SU-DHL-6 (cell line): Measurements from ENCODE around the gene LUM.

Experiments used
- H2AFZ ChIP-seq: fragments of 200-600 bp; sonication (generic); 2 replicates; pipeline ENCODE4 v1.6.1; 2014; ENCODE audit warnings: low read depth, mild to moderate bottlenecking, moderate library complexity, mixed read lengths, antibody characterized with exemption, low read length; ENCODE audit not compliant: severe bottlenecking
- H3F3A ChIP-seq: fragments of 200-600 bp; shearing (Covaris generic); 2 replicates; pipeline ENCODE4 v1.6.0; 2016; ENCODE audit warnings: antibody characterized with exemption, mild to moderate bottlenecking; ENCODE audit not compliant: insufficient read depth
- H3K27ac ChIP-seq: fragments of 200-600 bp; sonication (generic); 2 replicates; pipeline ENCODE4 v1.5.1; 2016; ENCODE audit warnings: low read depth, mild to moderate bottlenecking, low read length, moderate library complexity, mixed read lengths
- H3K27me3 ChIP-seq: fragments of 200-600 bp; sonication (generic), shearing (Covaris generic); 2 replicates; pipeline ENCODE4 v1.6.0; 2014; ENCODE audit warnings: mild to moderate bottlenecking, low read length
- H3K36me3 ChIP-seq: fragments of 200-600 bp; sonication (generic); 2 replicates; pipeline ENCODE4 v1.6.1; 2014; ENCODE audit warnings: mild to moderate bottlenecking, low read length, mixed read lengths
- H3K4me2 ChIP-seq: fragments of 300-600, 200-600 bp; shearing (Covaris generic), sonication (generic); 2 replicates; pipeline ENCODE4 v1.6.0; 2014; ENCODE audit warnings: low read length, low read depth, mild to moderate bottlenecking; ENCODE audit not compliant: poor library complexity, severe bottlenecking
- H3K4me3 ChIP-seq: fragments of 200-600 bp; sonication (generic); 2 replicates; pipeline ENCODE4 v1.5.1; 2014; ENCODE audit warnings: antibody characterized with exemption, low read length, mild to moderate bottlenecking, mixed read lengths; ENCODE audit not compliant: insufficient read depth, poor library complexity, severe bottlenecking
- H3K79me2 ChIP-seq: fragments of 200-600 bp; sonication (generic); 2 replicates; pipeline ENCODE4 v1.6.1; 2014; ENCODE audit warnings: mild to moderate bottlenecking, low read length, moderate library complexity; ENCODE audit not compliant: insufficient read depth
- H3K9ac ChIP-seq: fragments of 200-600 bp; sonication (generic); 2 replicates; pipeline ENCODE4 v1.7.0; 2014; ENCODE audit warnings: mild to moderate bottlenecking, low read length
- H3K9me2 ChIP-seq: fragments of 200-600 bp; sonication (generic); replicated peaks from 2 replicates; pipeline ENCODE4 v1.6.1; 2014; ENCODE audit warnings: low read length; ENCODE audit not compliant: insufficient read depth
- H3K9me3 ChIP-seq: fragments of 200-600 bp; sonication (generic); 2 replicates; pipeline ENCODE4 v1.6.1; 2014; ENCODE audit warnings: low read length, mixed read lengths; ENCODE audit not compliant: insufficient read depth
- H4K20me1 ChIP-seq: fragments of 200-600 bp; sonication (generic); 2 replicates; pipeline ENCODE4 v1.6.1; 2014; ENCODE audit warnings: low read depth, mild to moderate bottlenecking, antibody characterized with exemption, low read length, moderate library complexity, mixed read lengths
- CTCF ChIP-seq: fragments of 200-600 bp; sonication (generic); IDR thresholded peaks from one replicate; pipeline ENCODE4 v1.5.1; 2017; ENCODE audit warnings: antibody characterized with exemption, mild to moderate bottlenecking, low read length, moderate library complexity; ENCODE audit not compliant: insufficient read depth, poor library complexity, severe bottlenecking
- EZH2phosphoT487 ChIP-seq: fragments of 200-600 bp; sonication (generic), shearing (Covaris generic); conservative IDR thresholded peaks from 2 replicates; pipeline ENCODE4 v1.6.1; 2018; ENCODE audit warnings: mild to moderate bottlenecking, antibody characterized with exemption, low read length, moderate library complexity, mixed read lengths

LUM gene

GRCh38 chr12:91058786-91059185 lies 52.5 kb downstream of the LUM start:
- Histone ChIP-seq H3K27ac (no peak overlapping the region), H3K9ac (no peak overlapping the region), H4K20me1 (no peaks in the 10 kb centered on the region), H3K9me2 (no peaks in the 10 kb centered on the region), H3F3A (no peaks in the 10 kb centered on the region), H3K79me2 (no peaks in the 10 kb centered on the region), H3K27me3 (no peaks in the 10 kb centered on the region), H3K9me3 (no peaks in the 10 kb centered on the region), H3K36me3 (no peaks in the 10 kb centered on the region), H3K4me3 (no peak overlapping the region), H2AFZ (no peak overlapping the region), H3K4me2 (no peak overlapping the region)
- TF ChIP-seq EZH2phosphoT487 (no peak), CTCF (no peak)

GRCh38 chr12:91057368-91058165 lies 53.7 kb downstream of the LUM start, which contains the start of gene KERA:
Gene KERA, minus strand, starts transcription at chr12:91058024. Its CDS starts 1,743 bp downstream, at chr12:91056281.
- no peak within 1 kb of the TSS for H3K27ac ChIP-seq
- no peak within 1 kb of the TSS for H3K9ac ChIP-seq
- no peaks in the 10 kb centered on the region for H3K27me3 ChIP-seq
- H2AFZ ChIP-seq, result no peak within 1 kb of the TSS
- no peaks in the 10 kb centered on the region for H3K79me2 ChIP-seq
- no peak within 1 kb of the TSS for H3K4me3 ChIP-seq
- H3K9me2 ChIP-seq, result no peaks in the 10 kb centered on the region
- H3K36me3 ChIP-seq, result no peaks in the 10 kb centered on the region
- H4K20me1 ChIP-seq, result no peaks in the 10 kb centered on the region
- H3K9me3 ChIP-seq, result no peaks in the 10 kb centered on the region
- TF ChIP-seq EZH2phosphoT487, result no peak
- TF ChIP-seq CTCF, result no peak
- H3K4me2 ChIP-seq, result no peak within 1 kb of the TSS
- no peaks in the 10 kb centered on the region for H3F3A ChIP-seq

- Histone ChIP-seq H3K79me2 (no peaks in the 10 kb centered on the region), H3K27me3 (no peaks in the 10 kb centered on the region), H3K9me2 (no peaks in the 10 kb centered on the region), H2AFZ (no peak overlapping the region), H3K9ac (no peak overlapping the region), H3K4me3 (no peak overlapping the region), H3F3A (no peaks in the 10 kb centered on the region), H3K36me3 (no peaks in the 10 kb centered on the region), H3K4me2 (no peak overlapping the region), H3K9me3 (no peaks in the 10 kb centered on the region), H3K27ac (no peak overlapping the region), H4K20me1 (no peaks in the 10 kb centered on the region)
- no peak for TF ChIP-seq EZH2phosphoT487
- TF ChIP-seq CTCF, result no peak
These were observed 54.8 kb downstream of the LUM start for GRCh38 chr12:91056488-91056887.
